ENCODE data around the gene STMP1. TPM values are rescaled to one million over a fixed set of nuclear protein-coding genes. Genes with fewer than 3 reads are reported as not detected.
A peak's percentile ranks its signal among the peaks of the same experiment; 100 is the strongest.

Gene STMP1
- polyA plus RNA-seq, 2 of the 4 experiments (the other 2 are of a cell fraction): 33.0 to 35.5 TPM

DNA sequence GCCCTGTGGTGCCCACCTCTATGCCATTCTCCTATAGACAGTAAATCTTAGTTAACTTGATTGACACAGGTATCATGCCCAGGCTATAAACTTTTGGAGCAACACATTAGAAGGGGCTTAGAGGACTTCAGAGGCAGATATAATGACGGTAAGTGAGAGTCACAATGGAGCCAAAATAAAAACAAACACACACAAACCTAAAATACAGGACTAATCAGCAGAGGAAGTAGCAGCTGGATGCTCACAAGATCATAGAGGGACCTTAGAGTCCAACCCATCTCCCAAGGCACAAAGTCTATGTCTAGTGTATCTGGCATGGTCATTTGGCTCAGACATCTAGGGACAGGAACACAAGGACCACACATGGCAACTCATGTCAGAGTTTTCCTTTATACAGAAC is 53.4 kb downstream of the STMP1 start:
- TF ChIP-seq TFCP2L1 (CRISPR knock-in tag; IDR thresholded peaks at IDR 0.05): no peak
- TF ChIP-seq, protein P1, sequence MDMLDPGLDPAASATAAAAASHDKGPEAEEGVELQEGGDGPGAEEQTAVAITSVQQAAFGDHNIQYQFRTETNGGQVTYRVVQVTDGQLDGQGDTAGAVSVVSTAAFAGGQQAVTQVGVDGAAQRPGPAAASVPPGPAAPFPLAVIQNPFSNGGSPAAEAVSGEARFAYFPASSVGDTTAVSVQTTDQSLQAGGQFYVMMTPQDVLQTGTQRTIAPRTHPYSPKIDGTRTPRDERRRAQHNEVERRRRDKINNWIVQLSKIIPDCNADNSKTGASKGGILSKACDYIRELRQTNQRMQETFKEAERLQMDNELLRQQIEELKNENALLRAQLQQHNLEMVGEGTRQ (IDR thresholded peaks at IDR 0.05): no peak
- no peak for TF ChIP-seq ZFP36 (IDR thresholded peaks at IDR 0.05; ENCODE audit: borderline replicate concordance, partially characterized antibody)
- TF ChIP-seq RNF2 (IDR thresholded peaks at IDR 0.05; ENCODE audit: borderline replicate concordance, low read depth): no peak
- ChIA-PET POLR2A (no interaction called here), CTCF (no interaction called here)
- WGBS (ENCODE audit: missing lambda C conversion rate): 97% methylated on average over 1 of the region's 1 CpG
- no peak overlapping the region for H3K4me3 ChIP-seq
- no peak for DNase-seq (ENCODE audit: low read depth in 1 of 2, low spot score in 1 of 2)
- no peak overlapping the region for H3K4me2 ChIP-seq
- ATAC-seq: no peak
- no peak for FAIRE-seq
- no peaks in the 10 kb centered on the region for H3K9me3 ChIP-seq
- no peak overlapping the region for H3K27ac ChIP-seq
- peaks cover 27% of the 10 kb centered on the region for H3K4me1 ChIP-seq

DNA sequence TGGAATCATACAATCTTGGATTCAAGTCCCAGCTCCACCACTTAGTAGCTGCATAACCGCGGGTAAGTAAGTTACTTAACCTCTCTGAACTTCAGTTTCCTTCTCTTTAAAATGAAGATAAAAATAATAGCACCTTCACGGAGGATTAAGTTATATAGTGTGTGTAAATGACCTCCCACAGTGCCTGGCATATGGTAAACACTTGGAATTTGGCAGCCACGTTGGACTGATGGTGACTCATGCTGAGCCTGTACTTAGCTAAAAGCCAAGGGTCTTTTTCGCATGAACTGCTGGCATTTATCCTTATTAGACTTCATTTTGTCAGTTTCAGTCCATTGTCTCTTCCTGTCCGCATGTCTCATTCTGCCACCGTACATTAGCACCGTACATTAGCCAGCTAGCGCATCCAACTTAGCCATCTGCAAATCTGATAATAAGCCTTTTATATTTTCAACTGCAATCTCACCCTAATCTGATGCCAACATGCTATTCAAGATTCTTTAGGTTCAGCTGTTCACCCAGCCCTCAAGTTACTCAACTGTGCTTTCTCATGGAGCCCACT is 54.4 kb downstream of the STMP1 start:
- ATAC-seq (no peak; a peak in 1 of 6 replicates), DNase-seq (ENCODE audit: low read depth in 1 of 2, low spot score in 1 of 2) (peak in 1 of 2 experiments; percentile 10), FAIRE-seq (no peak)
- CTCF ChIA-PET: interaction anchor here (1.3 kb wide), 1 partner anchor 10 kb away, joined by 6 read pairs; no protein-coding TSS in a partner anchor
- TF ChIP-seq, protein P2, sequence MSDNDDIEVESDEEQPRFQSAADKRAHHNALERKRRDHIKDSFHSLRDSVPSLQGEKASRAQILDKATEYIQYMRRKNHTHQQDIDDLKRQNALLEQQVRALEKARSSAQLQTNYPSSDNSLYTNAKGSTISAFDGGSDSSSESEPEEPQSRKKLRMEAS (IDR thresholded peaks at IDR 0.05): 0 out of 2 replicates have a peak, but pooled peaks have one; percentile 26
- TF ChIP-seq FOSL2 (IDR thresholded peaks at IDR 0.05) (0 out of 2 replicates have a peak, but pooled peaks have one; percentile 25), FOSL2 (CRISPR knock-in tag; IDR thresholded peaks at IDR 0.05) (peak; percentile 48), CHD4 (IDR thresholded peaks at IDR 0.05; ENCODE audit: borderline replicate concordance) (no peak), FOSB (CRISPR knock-in tag; IDR thresholded peaks at IDR 0.05) (no peak), CBX8 (IDR thresholded peaks at IDR 0.05) (no peak)
- TF ChIP-seq, protein P1 (IDR thresholded peaks at IDR 0.05): no peak
- TF ChIP-seq, protein P3, sequence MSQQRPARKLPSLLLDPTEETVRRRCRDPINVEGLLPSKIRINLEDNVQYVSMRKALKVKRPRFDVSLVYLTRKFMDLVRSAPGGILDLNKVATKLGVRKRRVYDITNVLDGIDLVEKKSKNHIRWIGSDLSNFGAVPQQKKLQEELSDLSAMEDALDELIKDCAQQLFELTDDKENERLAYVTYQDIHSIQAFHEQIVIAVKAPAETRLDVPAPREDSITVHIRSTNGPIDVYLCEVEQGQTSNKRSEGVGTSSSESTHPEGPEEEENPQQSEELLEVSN (IDR thresholded peaks at IDR 0.05; ENCODE audit: borderline replicate concordance, low read depth): no peak
- POLR2A ChIA-PET: no interaction called here
- Histone ChIP-seq H3K9me3 (no peaks in the 10 kb centered on the region), H3K4me1 (peaks cover 27% of the 10 kb centered on the region), H3K4me3 (no peak overlapping the region), H3K4me2 (peak overlapping the region; percentile 47), H3K27ac (no peak overlapping the region)
- WGBS (ENCODE audit: missing lambda C conversion rate): 42% methylated on average over 9 of the region's 9 CpGs

DNA sequence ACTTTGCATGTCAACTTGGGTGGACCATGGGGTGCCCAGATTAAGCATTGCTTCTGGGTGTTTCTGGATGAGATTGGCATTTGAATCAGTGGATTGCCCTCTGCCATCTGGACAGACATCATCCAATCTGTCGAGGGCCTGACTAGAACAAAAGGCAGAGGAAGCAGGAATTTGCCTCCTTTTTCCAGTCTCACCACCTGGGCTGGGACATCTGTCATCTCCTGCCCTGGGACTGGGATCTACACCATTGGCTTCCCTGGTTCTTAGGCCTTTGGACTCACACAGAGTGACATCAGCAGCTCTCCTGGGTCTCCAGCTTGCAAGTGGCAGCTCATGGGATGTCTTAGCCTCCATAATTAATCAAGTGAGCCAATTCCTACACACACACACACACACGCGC is 55.4 kb downstream of the STMP1 start:
- no peak overlapping the region for H3K27ac ChIP-seq
- H3K4me1 ChIP-seq: peaks cover 27% of the 10 kb centered on the region
- ChIA-PET CTCF (interaction anchor here (1.2 kb wide), 1 partner anchor 68 kb away, joined by 3 read pairs; no protein-coding TSS in a partner anchor), POLR2A (no interaction called here)
- WGBS (ENCODE audit: missing lambda C conversion rate): 90% methylated on average over 3 of the region's 3 CpGs
- TF ChIP-seq MAFK (IDR thresholded peaks at IDR 0.05; ENCODE audit: partially characterized antibody) (no peak), JUN (IDR thresholded peaks at IDR 0.05) (no peak), ESRRA (IDR thresholded peaks at IDR 0.05; ENCODE audit: borderline replicate concordance, low read length) (no peak), ZC3H11A (IDR thresholded peaks at IDR 0.05) (no peak), HOXB5 (CRISPR knock-in tag; IDR thresholded peaks at IDR 0.05) (no peak), RNF2 (IDR thresholded peaks at IDR 0.05; ENCODE audit: borderline replicate concordance, low read depth) (no peak), RAD21 (conservative IDR thresholded peaks at IDR 0.05 in 1 of 2, IDR thresholded peaks at IDR 0.05 in 1 of 2) (no peak)
- TF ChIP-seq, protein P1 (IDR thresholded peaks at IDR 0.05): no peak
- H3K4me3 ChIP-seq: no peak overlapping the region
- no peak for ATAC-seq
- no peak overlapping the region for H3K4me2 ChIP-seq
- no peaks in the 10 kb centered on the region for H3K9me3 ChIP-seq
- no peak for DNase-seq (ENCODE audit: low read depth in 1 of 2, low spot score in 1 of 2)
- no peak for FAIRE-seq

All from A549 (cell line).